HepG2 (cell line): ENCODE measurements around the gene FAM9C. TPM values are rescaled to one million over a fixed set of nuclear protein-coding genes. Genes with fewer than 3 reads are reported as not detected.

Experiments used
- ATAC-seq: fragments of 200-7000 bp; cut with Tn5 transposase; 3 replicates; pipeline ENCODE4 v1.9.1; 2020; ENCODE audit warnings: mild to moderate bottlenecking, moderate library complexity
- BruUV-seq: library from RNA; stranded (reverse); fragments of 400-500 nt; replicated peaks from 2 replicates; lab custom pipeline; 2021; lab: Mats Ljungman, UMichigan
- CTCF ChIA-PET: fragments of 300-600 bp; formaldehyde crosslinking; extraction: SDS; loops from one replicate; lab custom pipeline; 2021; ENCODE audit warnings: low total read pairs, inconsistent platforms, low intra/inter-chr PET ratio; lab: Yijun Ruan, JAX
- POLR2A ChIA-PET: fragments of 350-600 bp; sonication (Branson Sonifier 250); formaldehyde crosslinking; loops from one replicate; lab custom pipeline; 2020; ENCODE audit warnings: antibody characterized with exemption, inconsistent platforms; lab: Yijun Ruan, JAX
- DNase-seq: peaks from one replicate; pipeline ENCODE4 v3.0.0-alpha.2; 2015; ENCODE audit warnings: low spot score
- FAIRE-seq: peaks from 3 replicates; lab custom pipeline; 2011; peaks lifted over from hg19 to GRCh38; lab: Jason Lieb, UNC
- H2AFZ ChIP-seq: one replicate; pipeline ENCODE4 v1.6.1; 2011; ENCODE audit warnings: low read length, inconsistent platforms
- H3K27ac ChIP-seq: fragments of 300-600 bp; 3 replicates; pipeline ENCODE4 v1.8.0; 2011; ENCODE audit warnings: mixed run types, mild to moderate bottlenecking, mixed read lengths, low read length, inconsistent platforms; ENCODE audit not compliant: insufficient read depth; ENCODE audit errors: extremely low read length
- H3K27me3 ChIP-seq, 2 experiments: fragments of 200-600 bp in 1 of 2; 2 replicates in 1 of 2; 3 replicates in 1 of 2; pipeline versions ENCODE4 v1.6.0 to v1.8.0; 2011; ENCODE audit warnings: low read length in 2 of 2, mild to moderate bottlenecking in 2 of 2, moderate library complexity in 2 of 2, inconsistent platforms in 1 of 2; ENCODE audit not compliant: insufficient read depth in 2 of 2, control insufficient read depth in 1 of 2
- H3K36me3 ChIP-seq, 2 experiments: fragments of 200-600 bp in 1 of 2; replicated peaks in 1 of 2; 2 replicates in 1 of 2; 3 replicates in 1 of 2; pipeline versions ENCODE4 v1.5.1 to v1.8.0; 2011; ENCODE audit warnings: low read length in 2 of 2, inconsistent platforms in 1 of 2; ENCODE audit not compliant: insufficient read depth in 2 of 2, control insufficient read depth in 1 of 2
- H3K4me1 ChIP-seq: 2 replicates; pipeline ENCODE4 v1.5.1; 2012; ENCODE audit warnings: low read length, inconsistent platforms; ENCODE audit not compliant: insufficient read depth
- H3K4me2 ChIP-seq: 2 replicates; pipeline ENCODE4 v1.6.0; 2011; ENCODE audit warnings: low read depth, low read length, inconsistent platforms
- H3K4me3 ChIP-seq, 3 experiments: fragments of 200-600 bp in 1 of 3; sonication (generic), shearing (Covaris generic) in 1 of 3; replicated peaks in 1 of 3; 2 replicates each; pipeline ENCODE4 v1.5.1; 2011 to 2016; ENCODE audit warnings: low read length in 3 of 3, inconsistent platforms in 2 of 3, low read depth in 2 of 3, mild to moderate bottlenecking in 2 of 3, control low read depth in 1 of 3, mixed read lengths in 1 of 3; ENCODE audit not compliant: insufficient read depth in 1 of 3
- H3K79me2 ChIP-seq: one replicate; pipeline ENCODE4 v1.6.1; 2011; ENCODE audit warnings: low read length, inconsistent platforms; ENCODE audit not compliant: insufficient read depth
- H3K9ac ChIP-seq: 2 replicates; pipeline ENCODE4 v1.6.0; 2011; ENCODE audit warnings: mild to moderate bottlenecking, low read depth, low read length, inconsistent platforms; ENCODE audit not compliant: insufficient read depth
- H3K9me3 ChIP-seq: 2 replicates; pipeline ENCODE4 v1.5.1; 2012; ENCODE audit warnings: mild to moderate bottlenecking, low read length
- H4K20me1 ChIP-seq: 2 replicates; pipeline ENCODE4 v1.6.0; 2011; ENCODE audit warnings: inconsistent platforms, mild to moderate bottlenecking, low read length, moderate library complexity; ENCODE audit not compliant: insufficient read depth
- CHD4 ChIP-seq: fragments of 200-600 bp; sonication (generic); IDR thresholded peaks from 2 replicates; pipeline ENCODE4 v1.7.0; 2017; ENCODE audit warnings: mild to moderate bottlenecking, low read length, borderline replicate concordance
- HCFC1 ChIP-seq: fragments of 150-350 bp; IDR thresholded peaks from 2 replicates; pipeline ENCODE4 v1.6.1; 2014; ENCODE audit warnings: low read depth, low read length
- HNF4A ChIP-seq: sonication (generic); formaldehyde crosslinking; IDR thresholded peaks from 2 replicates; pipeline ENCODE4 v1.4.0; 2020; ENCODE audit warnings: missing genetic modification reagents
- JARID2 ChIP-seq: sonication (generic); formaldehyde crosslinking; IDR thresholded peaks from 2 replicates; pipeline ENCODE4 v1.8.1; 2023; ENCODE audit warnings: missing genetic modification reagents, inconsistent platforms; ENCODE audit not compliant: insufficient replicate concordance
- MAZ ChIP-seq, 2 experiments: sonication (generic) in 1 of 2; formaldehyde crosslinking in 1 of 2; IDR thresholded peaks; 2 replicates each; pipeline versions ENCODE4 v1.5.0 to v1.6.1; 2012 to 2020; ENCODE audit warnings: low read depth in 2 of 2, mild to moderate bottlenecking in 2 of 2, borderline replicate concordance in 1 of 2, improper control_type of control experiment in 1 of 2, low read length in 1 of 2, missing genetic modification reagents in 1 of 2, moderate library complexity in 1 of 2
- NFATC3 ChIP-seq: sonication (generic); formaldehyde crosslinking; IDR thresholded peaks from 2 replicates; pipeline ENCODE4 v1.5.1; 2020; ENCODE audit warnings: mild to moderate bottlenecking, missing genetic modification reagents
- POGZ ChIP-seq: sonication (generic); formaldehyde crosslinking; IDR thresholded peaks from 2 replicates; pipeline ENCODE4 v1.4.0; 2020; ENCODE audit warnings: mild to moderate bottlenecking, missing genetic modification reagents
- ZNF224 ChIP-seq: sonication (generic); formaldehyde crosslinking; IDR thresholded peaks from 2 replicates; pipeline ENCODE4 v1.5.0; 2020; ENCODE audit warnings: mild to moderate bottlenecking, missing genetic modification reagents
- ZNF546 ChIP-seq: sonication (generic); formaldehyde crosslinking; conservative IDR thresholded peaks from 2 replicates; pipeline ENCODE4 v1.8.1; 2023; ENCODE audit warnings: mild to moderate bottlenecking, missing genetic modification reagents
- ZNF572 ChIP-seq: sonication (generic); formaldehyde crosslinking; IDR thresholded peaks from 2 replicates; pipeline ENCODE4 v1.5.1; 2020; ENCODE audit warnings: mild to moderate bottlenecking, missing genetic modification reagents
- ZNF614 ChIP-seq: IDR thresholded peaks from 2 replicates; pipeline ENCODE4 v1.6.1; 2018; ENCODE audit warnings: missing biosample characterization, missing genetic modification reagents, inconsistent platforms, borderline replicate concordance
- ZNF75D ChIP-seq: sonication (generic); formaldehyde crosslinking; IDR thresholded peaks from 2 replicates; pipeline ENCODE4 v1.8.1; 2023; ENCODE audit warnings: missing genetic modification reagents, mild to moderate bottlenecking, borderline replicate concordance
- WGBS: methylation state at CpG from one replicate; pipeline ENCODE4 v1.1.6; 2017; ENCODE audit warnings: low lambda C conversion rate; 5-methylcytosine and 5-hydroxymethylcytosine counted together
- in situ Hi-C: cut with HindIII; loops from 2 replicates; pipeline ENCODE4 v1.10.0; 2017; ENCODE audit warnings: low pct_unique_long_range_greater_than_20kb; ENCODE audit not compliant: extremely low pct_ligation_motif_present
- intact Hi-C: fragments of 100-400 bp; cut with micrococcal nuclease; formaldehyde crosslinking; loops from one replicate; pipeline ENCODE4 v1.10.0; 2022; ENCODE audit not compliant: unreplicated experiment
- polyA plus RNA-seq, 8 experiments: library from polyadenylated mRNA; depleted of rRNA in 3 of 8; stranded (reverse) in 7 of 8; unstranded in 1 of 8; fragments of >200 nt; fragmentation: Illumina TruSeq in 4 of 8; extraction: Trizol in 4 of 8; gene quantifications; 2 replicates each; pipeline versions ENCODE4 v1.2.1 to v1.2.3, GENCODE V29; 2011 to 2016; ENCODE audit warnings: low read depth in 4 of 8, missing spikeins in 1 of 8, mixed read lengths in 1 of 8; ENCODE audit not compliant: insufficient read depth in 1 of 8
- total RNA-seq, 5 experiments: library from RNA; depleted of rRNA; stranded (reverse); fragments of >200 nt; fragmentation: Illumina TruSeq; extraction: Trizol; gene quantifications; 2 replicates each; pipeline ENCODE4 v1.2.3, GENCODE V29; 2016; ENCODE audit warnings: low read depth in 1 of 5
- TF ChIP-seq, protein P1 (sequence below): sonication (generic); formaldehyde crosslinking; IDR thresholded peaks from 2 replicates; pipeline ENCODE4 v1.8.0; 2023; ENCODE audit warnings: mild to moderate bottlenecking, missing genetic modification reagents
- TF ChIP-seq, protein P2 (sequence below): sonication (generic); formaldehyde crosslinking; IDR thresholded peaks from 2 replicates; pipeline ENCODE4; 2020; ENCODE audit warnings: missing genetic modification reagents, mild to moderate bottlenecking, borderline replicate concordance

Gene FAM9C
- total and polyA plus RNA-seq, 2 of the 13 experiments (the other 11 are each of a cell fraction or from before 2014, with no cell fraction given): not detected

DNA sequence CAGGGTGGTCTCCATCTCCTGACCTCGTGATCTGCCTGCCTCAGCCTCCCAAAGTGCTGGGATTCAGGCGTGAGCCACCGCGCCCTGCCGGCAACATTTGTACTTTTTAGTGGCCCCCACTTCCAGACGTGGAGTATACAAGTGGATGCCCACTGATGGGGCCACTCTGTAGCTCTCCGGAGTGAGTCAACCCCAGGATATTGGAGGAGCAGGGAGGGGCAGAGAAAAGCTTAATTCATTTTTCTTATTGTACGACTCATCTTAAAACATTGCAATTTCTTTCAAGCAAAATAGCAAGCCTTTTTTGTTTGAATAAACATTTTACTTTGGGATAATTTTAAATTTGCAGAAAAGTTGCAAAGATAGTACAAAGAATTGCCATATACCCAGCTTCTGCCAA is 34.6 kb downstream of the FAM9C start:
- H3K79me2 ChIP-seq: no peaks in the 10 kb centered on the region
- H3K4me2 ChIP-seq: no peak overlapping the region
- in situ Hi-C loops: no loop called here
- no peaks in the 10 kb centered on the region for H3K9me3 ChIP-seq
- intact Hi-C loops: no loop called here
- TF ChIP-seq ZNF75D (no peak), JARID2 (no peak), ZNF572 (CRISPR knock-in tag) (no peak), MAZ (IDR thresholded peaks at IDR 0.05; ENCODE audit: borderline replicate concordance, low read depth, low read length) (no peak), MAZ (CRISPR knock-in tag; IDR thresholded peaks at IDR 0.05; ENCODE audit: low read depth) (no peak), HCFC1 (no peak), ZNF614 (CRISPR knock-in tag) (no peak), ZNF224 (CRISPR knock-in tag) (no peak), POGZ (CRISPR knock-in tag) (no peak), HNF4A (CRISPR knock-in tag) (no peak), NFATC3 (CRISPR knock-in tag) (no peak), CHD4 (no peak), ZNF546 (CRISPR knock-in tag) (no peak)
- TF ChIP-seq, protein P1, sequence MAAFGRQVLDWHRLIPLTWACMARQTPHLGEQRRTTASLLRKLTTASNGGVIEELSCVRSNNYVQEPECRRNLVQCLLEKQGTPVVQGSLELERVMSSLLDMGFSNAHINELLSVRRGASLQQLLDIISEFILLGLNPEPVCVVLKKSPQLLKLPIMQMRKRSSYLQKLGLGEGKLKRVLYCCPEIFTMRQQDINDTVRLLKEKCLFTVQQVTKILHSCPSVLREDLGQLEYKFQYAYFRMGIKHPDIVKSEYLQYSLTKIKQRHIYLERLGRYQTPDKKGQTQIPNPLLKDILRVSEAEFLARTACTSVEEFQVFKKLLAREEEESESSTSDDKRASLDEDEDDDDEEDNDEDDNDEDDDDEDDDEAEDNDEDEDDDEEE (CRISPR knock-in tag): no peak
- TF ChIP-seq, protein P2, sequence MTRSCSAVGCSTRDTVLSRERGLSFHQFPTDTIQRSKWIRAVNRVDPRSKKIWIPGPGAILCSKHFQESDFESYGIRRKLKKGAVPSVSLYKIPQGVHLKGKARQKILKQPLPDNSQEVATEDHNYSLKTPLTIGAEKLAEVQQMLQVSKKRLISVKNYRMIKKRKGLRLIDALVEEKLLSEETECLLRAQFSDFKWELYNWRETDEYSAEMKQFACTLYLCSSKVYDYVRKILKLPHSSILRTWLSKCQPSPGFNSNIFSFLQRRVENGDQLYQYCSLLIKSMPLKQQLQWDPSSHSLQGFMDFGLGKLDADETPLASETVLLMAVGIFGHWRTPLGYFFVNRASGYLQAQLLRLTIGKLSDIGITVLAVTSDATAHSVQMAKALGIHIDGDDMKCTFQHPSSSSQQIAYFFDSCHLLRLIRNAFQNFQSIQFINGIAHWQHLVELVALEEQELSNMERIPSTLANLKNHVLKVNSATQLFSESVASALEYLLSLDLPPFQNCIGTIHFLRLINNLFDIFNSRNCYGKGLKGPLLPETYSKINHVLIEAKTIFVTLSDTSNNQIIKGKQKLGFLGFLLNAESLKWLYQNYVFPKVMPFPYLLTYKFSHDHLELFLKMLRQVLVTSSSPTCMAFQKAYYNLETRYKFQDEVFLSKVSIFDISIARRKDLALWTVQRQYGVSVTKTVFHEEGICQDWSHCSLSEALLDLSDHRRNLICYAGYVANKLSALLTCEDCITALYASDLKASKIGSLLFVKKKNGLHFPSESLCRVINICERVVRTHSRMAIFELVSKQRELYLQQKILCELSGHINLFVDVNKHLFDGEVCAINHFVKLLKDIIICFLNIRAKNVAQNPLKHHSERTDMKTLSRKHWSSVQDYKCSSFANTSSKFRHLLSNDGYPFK (CRISPR knock-in tag): no peak
- H3K36me3 ChIP-seq: no peaks in the 10 kb centered on the region
- DNase-seq: no peak
- H3K4me1 ChIP-seq: peaks cover 12% of the 10 kb centered on the region
- H3K4me3 ChIP-seq: no peak overlapping the region
- H3K27me3 ChIP-seq: no peaks in the 10 kb centered on the region
- BruUV-seq: no TSS peak
- no peak overlapping the region for H2AFZ ChIP-seq
- WGBS: 69% methylated on average over 8 of the region's 8 CpGs
- FAIRE-seq: no peak
- CTCF ChIA-PET: no interaction called here
- no peak overlapping the region for H3K9ac ChIP-seq
- POLR2A ChIA-PET: no interaction called here
- no peak for ATAC-seq
- no peak overlapping the region for H3K27ac ChIP-seq
- H4K20me1 ChIP-seq: no peaks in the 10 kb centered on the region
